Breast epithelium (tissue), 3 donors: Measurements from ENCODE around the gene ANKRD6.

ENCODE experiments used
- CTCF ChIP-seq, 3 donors: fragments of 450-650 bp; IDR thresholded peaks; one replicate each; pipeline ENCODE4 v1.5.1; 2016 to 2017; ENCODE audit warnings: antibody characterized with exemption in 3 of 3, mild to moderate bottlenecking in 3 of 3, moderate library complexity in 3 of 3
- POLR2AphosphoS5 ChIP-seq, 3 donors: sonication (generic); formaldehyde crosslinking; IDR thresholded peaks; one replicate each; pipeline ENCODE4 v1.6.1; 2017; ENCODE audit warnings: antibody characterized with exemption in 3 of 3

- no peak for TF ChIP-seq POLR2AphosphoS5 (IDR thresholded peaks at IDR 0.05)
- no peak for TF ChIP-seq CTCF (IDR thresholded peaks at IDR 0.05)
Observed at GRCh38 chr6:89506716-89507617, 74.0 kb downstream of the ANKRD6 start.
